ENCODE data around the gene BLVRB.

The BLVRB gene

GRCh38 chr19:40400559-40400958 lies 65.0 kb downstream of the BLVRB start:
- no peak overlapping the region for H3K27ac ChIP-seq (ENCODE audit: low read length)
- H3K4me3 ChIP-seq (ENCODE audit: low read length) = no peak overlapping the region
- no peaks in the 10 kb centered on the region for H4K20me1 ChIP-seq (ENCODE audit: insufficient read depth, low read length)
- no peak for TF ChIP-seq CTCF (IDR thresholded peaks at IDR 0.05; ENCODE audit: low read depth, low read length)
- TF ChIP-seq EZH2phosphoT487 (IDR thresholded peaks at IDR 0.05; ENCODE audit: low read depth) = no peak
- no peaks in the 10 kb centered on the region for H3K79me2 ChIP-seq (ENCODE audit: low read length)
- peaks cover 3% of the 10 kb centered on the region for H3K4me1 ChIP-seq (ENCODE audit: low read length)
- no peaks in the 10 kb centered on the region for H3K9me3 ChIP-seq (ENCODE audit: insufficient read depth, low read length)
- H3K9ac ChIP-seq (ENCODE audit: low read length) = no peak overlapping the region
- peaks cover 21% of the 10 kb centered on the region for H3K27me3 ChIP-seq (ENCODE audit: low read depth, low read length)
- H3K4me2 ChIP-seq (ENCODE audit: low read length) = no peak overlapping the region
- H2AFZ ChIP-seq (ENCODE audit: low read depth, low read length) = no peak overlapping the region
- no peaks in the 10 kb centered on the region for H3K36me3 ChIP-seq (replicated peaks; ENCODE audit: low read depth, low read length)

- H3K36me3 ChIP-seq (replicated peaks; ENCODE audit: low read depth, low read length) = no peaks in the 10 kb centered on the region
- no peaks in the 10 kb centered on the region for H3K79me2 ChIP-seq (ENCODE audit: low read length)
- peaks cover 24% of the 10 kb centered on the region for H3K27me3 ChIP-seq (ENCODE audit: low read depth, low read length)
- no peak overlapping the region for H3K4me3 ChIP-seq (ENCODE audit: low read length)
- H3K4me1 ChIP-seq (ENCODE audit: low read length) = peaks cover 3% of the 10 kb centered on the region
- no peak overlapping the region for H3K4me2 ChIP-seq (ENCODE audit: low read length)
- H4K20me1 ChIP-seq (ENCODE audit: insufficient read depth, low read length) = no peaks in the 10 kb centered on the region
- H3K27ac ChIP-seq (ENCODE audit: low read length) = no peak overlapping the region
- H3K9me3 ChIP-seq (ENCODE audit: insufficient read depth, low read length) = no peaks in the 10 kb centered on the region
- H2AFZ ChIP-seq (ENCODE audit: low read depth, low read length) = no peak overlapping the region
- no peak for TF ChIP-seq CTCF (IDR thresholded peaks at IDR 0.05; ENCODE audit: low read depth, low read length)
- TF ChIP-seq EZH2phosphoT487 (IDR thresholded peaks at IDR 0.05; ENCODE audit: low read depth) = no peak
- no peak overlapping the region for H3K9ac ChIP-seq (ENCODE audit: low read length)
Observed at GRCh38 chr19:40398417-40399131, 67.0 kb downstream of the BLVRB start.
